Activated CD8-positive, alpha-beta T cell treated with anti-CD3 and anti-CD28 coated beads for 36 hours (primary cell): Measurements from ENCODE around the gene HIRA. TPM values are rescaled to one million over a fixed set of nuclear protein-coding genes. Genes with fewer than 3 reads are reported as not detected.
A peak's percentile ranks its signal among the peaks of the same experiment; 100 is the strongest.

ENCODE experiments used
- ATAC-seq: fragments of 200-7000 bp; cut with Tn5 transposase; one replicate; pipeline ENCODE4 v1.10.0; 2021; ENCODE audit warnings: mild to moderate bottlenecking, moderate library complexity
- CTCF ChIA-PET: fragments of 350-600 bp; sonication (Branson Sonifier 250); formaldehyde crosslinking; loops from one replicate; lab custom pipeline; 2021; ENCODE audit warnings: antibody characterized with exemption; lab: Charles Lee
- POLR2A ChIA-PET: fragments of 350-600 bp; sonication (Branson Sonifier 250); formaldehyde crosslinking; loops from one replicate; lab custom pipeline; 2021; ENCODE audit warnings: antibody characterized with exemption; lab: Charles Lee
- DNase-seq: peaks from one replicate; pipeline ENCODE4 v3.0.0-alpha.2; 2020
- H3K27ac Mint-ChIP-seq: one replicate; pipeline ENCODE4 v1.8.0; 2021; ENCODE audit warnings: mild to moderate bottlenecking, mixed read lengths
- H3K27me3 Mint-ChIP-seq: one replicate; pipeline ENCODE4 v1.8.0; 2021; ENCODE audit warnings: mixed read lengths
- H3K36me3 Mint-ChIP-seq: one replicate; pipeline ENCODE4 v1.8.0; 2021; ENCODE audit warnings: low read depth, mixed read lengths
- H3K4me1 Mint-ChIP-seq: one replicate; pipeline ENCODE4 v1.8.0; 2021; ENCODE audit warnings: low read depth, mixed read lengths
- H3K4me3 Mint-ChIP-seq: one replicate; pipeline ENCODE4 v1.8.0; 2021; ENCODE audit warnings: mild to moderate bottlenecking, moderate library complexity, mixed read lengths
- H3K9me3 Mint-ChIP-seq: one replicate; pipeline ENCODE4 v1.8.0; 2021; ENCODE audit warnings: mixed read lengths
- intact Hi-C: fragments of 100-400 bp; cut with micrococcal nuclease; formaldehyde crosslinking; loops from one replicate; pipeline ENCODE4 v1.10.0; 2022
- total RNA-seq, 2 experiments: library from RNA; stranded (reverse); gene quantifications; one replicate each; pipeline ENCODE4 v1.2.3, GENCODE V29; 2021
- TF ChIP-seq, protein P1 (sequence below): fragments of 200-600 bp; IDR thresholded peaks from one replicate; pipeline ENCODE4 v1.8.0; 2022; ENCODE audit warnings: antibody characterized with exemption, mild to moderate bottlenecking

The HIRA gene
- total RNA-seq, 2 experiments from 2014 or later = 29.7 to 30.5 TPM

DNA sequence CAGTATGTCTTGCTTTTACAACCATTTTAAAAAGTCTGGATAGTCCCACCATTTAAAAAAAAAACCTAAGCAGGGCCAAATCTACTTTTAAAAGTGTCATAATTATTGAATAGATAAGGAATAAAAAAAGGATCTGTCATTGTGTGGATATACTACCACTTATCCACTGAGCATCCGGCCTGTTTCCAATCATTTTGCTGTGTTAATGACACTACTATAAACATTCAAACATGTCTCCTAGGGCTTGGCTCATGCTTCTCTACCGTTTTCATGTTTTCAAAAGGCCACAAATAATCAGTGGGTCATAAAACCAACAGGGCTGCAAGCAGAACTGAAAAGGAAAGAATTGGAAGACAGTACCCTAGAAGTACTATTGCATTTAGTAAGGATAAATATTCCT is 28.5 kb upstream of the HIRA start:
- Mint-ChIP-seq H3K4me1 (no peaks in the 10 kb centered on the region), H3K36me3 (peaks cover 26% of the 10 kb centered on the region), H3K27ac (no peak overlapping the region), H3K9me3 (no peaks in the 10 kb centered on the region), H3K4me3 (no peak overlapping the region), H3K27me3 (no peaks in the 10 kb centered on the region)
- ChIA-PET POLR2A (no interaction called here), CTCF (no interaction called here)
- intact Hi-C loops = no loop called here
- DNase-seq = no peak
- TF ChIP-seq, protein P1, sequence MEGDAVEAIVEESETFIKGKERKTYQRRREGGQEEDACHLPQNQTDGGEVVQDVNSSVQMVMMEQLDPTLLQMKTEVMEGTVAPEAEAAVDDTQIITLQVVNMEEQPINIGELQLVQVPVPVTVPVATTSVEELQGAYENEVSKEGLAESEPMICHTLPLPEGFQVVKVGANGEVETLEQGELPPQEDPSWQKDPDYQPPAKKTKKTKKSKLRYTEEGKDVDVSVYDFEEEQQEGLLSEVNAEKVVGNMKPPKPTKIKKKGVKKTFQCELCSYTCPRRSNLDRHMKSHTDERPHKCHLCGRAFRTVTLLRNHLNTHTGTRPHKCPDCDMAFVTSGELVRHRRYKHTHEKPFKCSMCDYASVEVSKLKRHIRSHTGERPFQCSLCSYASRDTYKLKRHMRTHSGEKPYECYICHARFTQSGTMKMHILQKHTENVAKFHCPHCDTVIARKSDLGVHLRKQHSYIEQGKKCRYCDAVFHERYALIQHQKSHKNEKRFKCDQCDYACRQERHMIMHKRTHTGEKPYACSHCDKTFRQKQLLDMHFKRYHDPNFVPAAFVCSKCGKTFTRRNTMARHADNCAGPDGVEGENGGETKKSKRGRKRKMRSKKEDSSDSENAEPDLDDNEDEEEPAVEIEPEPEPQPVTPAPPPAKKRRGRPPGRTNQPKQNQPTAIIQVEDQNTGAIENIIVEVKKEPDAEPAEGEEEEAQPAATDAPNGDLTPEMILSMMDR = no peak
- no peak for ATAC-seq

GRCh38 chr22:19457828-19458428 is 26.4 kb upstream of the HIRA start:
- no peaks in the 10 kb centered on the region for H3K27me3 Mint-ChIP-seq
- DNase-seq (no peak), ATAC-seq (no peak)
- H3K4me3 Mint-ChIP-seq = no peak overlapping the region
- intact Hi-C loops = no loop called here
- no peaks in the 10 kb centered on the region for H3K9me3 Mint-ChIP-seq
- TF ChIP-seq, protein P1 = no peak
- peaks cover 2% of the 10 kb centered on the region for H3K4me1 Mint-ChIP-seq
- ChIA-PET POLR2A (interaction anchor here (1.3 to 1.6 kb wide), 2 partner anchors 15 to 20 kb away, joined by 4 to 5 read pairs; no protein-coding TSS in a partner anchor), CTCF (no interaction called here)
- H3K36me3 Mint-ChIP-seq = peaks cover 35% of the 10 kb centered on the region
- no peak overlapping the region for H3K27ac Mint-ChIP-seq

DNA sequence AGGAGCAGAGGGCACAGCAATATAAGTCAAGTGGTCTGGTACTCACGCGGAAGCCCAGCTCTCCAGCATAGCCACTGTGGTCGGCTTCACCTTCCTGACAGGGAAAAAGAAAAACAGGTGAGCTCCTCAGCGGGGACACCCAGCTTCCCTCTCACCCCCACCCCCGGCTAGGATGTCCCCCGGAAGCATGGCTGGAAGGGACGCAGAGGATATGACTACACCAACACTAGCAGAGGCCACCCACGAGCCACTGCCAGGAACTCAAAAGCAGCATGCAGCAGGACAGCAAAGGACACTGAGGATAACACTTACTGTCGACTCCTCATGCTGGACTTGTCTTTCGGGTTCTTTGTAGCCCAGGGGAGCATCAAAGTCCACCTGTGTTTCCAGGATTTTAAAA is 25.0 kb upstream of the HIRA start:
- ATAC-seq (no peak), DNase-seq (no peak)
- no peak overlapping the region for H3K4me3 Mint-ChIP-seq
- no peaks in the 10 kb centered on the region for H3K9me3 Mint-ChIP-seq
- no peaks in the 10 kb centered on the region for H3K27me3 Mint-ChIP-seq
- ChIA-PET POLR2A (interaction anchor here (0.6 to 1.5 kb wide), 4 partner anchors 9 to 17 kb away, joined by 3 to 4 read pairs (median 4); partner anchors contain the start of gene C22orf39), CTCF (no interaction called here)
- H3K27ac Mint-ChIP-seq = no peak overlapping the region
- TF ChIP-seq, protein P1 = no peak
- intact Hi-C loops = no loop called here
- peaks cover 45% of the 10 kb centered on the region for H3K36me3 Mint-ChIP-seq
- peaks cover 2% of the 10 kb centered on the region for H3K4me1 Mint-ChIP-seq

DNA sequence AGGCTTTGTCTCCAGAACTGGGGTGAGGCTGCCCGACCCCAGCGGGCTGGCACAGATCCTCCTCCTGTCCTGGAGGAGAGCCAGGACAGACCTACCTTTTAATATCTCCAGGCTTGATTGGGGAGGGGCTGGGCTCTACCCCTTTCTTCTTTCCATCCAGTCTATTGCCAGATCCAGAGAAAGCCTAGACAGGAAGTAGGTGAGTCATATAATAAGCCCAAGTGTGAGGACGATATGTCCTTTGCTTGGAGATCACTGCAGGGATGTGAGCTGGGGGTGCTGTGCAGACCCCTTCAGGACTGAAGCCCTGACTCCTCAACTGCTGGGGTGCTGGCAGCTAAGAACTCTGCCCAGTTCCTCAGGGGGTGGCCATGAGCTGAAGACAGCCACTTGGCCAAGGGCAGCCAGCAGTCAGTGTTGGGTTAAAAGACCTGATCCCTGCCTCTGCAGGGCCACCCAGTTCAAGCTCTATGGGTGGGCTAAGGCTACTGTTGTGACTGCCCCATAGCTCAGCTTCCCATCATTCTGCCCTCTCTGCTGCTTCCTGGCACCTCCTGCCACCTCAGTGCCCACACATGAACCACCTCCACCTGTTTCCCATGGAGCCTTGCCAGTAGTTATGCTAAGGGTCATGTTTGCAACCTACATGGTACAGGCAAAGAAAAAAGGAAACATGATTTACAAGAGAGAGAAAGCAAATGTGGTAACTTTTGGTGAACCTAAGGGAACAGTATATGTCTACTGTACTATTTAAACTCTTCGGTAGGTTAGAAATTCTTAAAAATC is 24.2 kb upstream of the HIRA start:
- no peaks in the 10 kb centered on the region for H3K9me3 Mint-ChIP-seq
- no peaks in the 10 kb centered on the region for H3K27me3 Mint-ChIP-seq
- H3K27ac Mint-ChIP-seq = no peak overlapping the region
- peaks cover 50% of the 10 kb centered on the region for H3K36me3 Mint-ChIP-seq
- peaks cover 2% of the 10 kb centered on the region for H3K4me1 Mint-ChIP-seq
- ATAC-seq (no peak), DNase-seq (no peak)
- TF ChIP-seq, protein P1 = no peak
- no peak overlapping the region for H3K4me3 Mint-ChIP-seq
- intact Hi-C loops = no loop called here
- POLR2A ChIA-PET = interaction anchor here (0.6 to 1.5 kb wide), 6 partner anchors 8 to 17 kb away, joined by 3 to 5 read pairs (median 4); partner anchors contain the start of gene C22orf39
- CTCF ChIA-PET = no interaction called here

DNA sequence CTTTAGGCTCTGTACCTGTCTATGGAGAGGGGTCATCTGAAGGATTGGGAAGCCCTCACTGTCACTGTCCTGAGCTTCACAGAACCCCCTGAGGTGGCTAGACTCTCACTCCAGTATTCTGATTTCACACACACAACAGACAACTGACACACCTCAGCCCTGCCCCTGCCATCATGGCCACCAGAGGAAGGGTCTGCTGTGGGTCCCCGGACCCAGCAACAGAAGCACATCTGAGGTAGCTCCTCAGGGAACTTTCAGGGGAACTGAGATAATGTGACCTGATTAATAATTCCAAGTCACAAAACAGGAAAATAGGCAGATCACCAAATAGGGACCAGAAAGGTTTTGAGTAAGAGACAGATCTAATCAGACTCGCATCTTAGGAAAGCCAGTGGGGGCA is 23.5 kb upstream of the HIRA start:
- H3K27me3 Mint-ChIP-seq = no peaks in the 10 kb centered on the region
- no peak overlapping the region for H3K4me3 Mint-ChIP-seq
- CTCF ChIA-PET = no interaction called here
- no peaks in the 10 kb centered on the region for H3K9me3 Mint-ChIP-seq
- peaks cover 57% of the 10 kb centered on the region for H3K36me3 Mint-ChIP-seq
- POLR2A ChIA-PET = interaction anchor here (1.0 to 1.5 kb wide), 4 partner anchors 8 to 18 kb away, joined by 3 to 5 read pairs (median 4); partner anchors contain the start of gene C22orf39
- H3K4me1 Mint-ChIP-seq = peaks cover 2% of the 10 kb centered on the region
- intact Hi-C loops = no loop called here
- TF ChIP-seq, protein P1 = no peak
- ATAC-seq (no peak), DNase-seq (no peak)
- peak overlapping the region; percentile 2 for H3K27ac Mint-ChIP-seq
